Osteocyte (in vitro differentiated cells): ENCODE data around the gene TNFAIP8. TPM values are rescaled to one million over a fixed set of nuclear protein-coding genes. Genes with fewer than 3 reads are reported as not detected.

ENCODE experiments used
- total RNA-seq: library from RNA; stranded (reverse); gene quantifications from 2 replicates; pipeline ENCODE4 v1.2.1, GENCODE V29; 2021

The TNFAIP8 gene
- total RNA-seq, 1 donor from 2014 or later = 13.3 TPM

Other genes starting within 250 kb of the TNFAIP8 start
- 100 and 127 TPM in 2 replicates for gene HSD17B4, start 96.5 kb downstream of the TNFAIP8 start, total RNA-seq